HEK293T (cell line): ENCODE measurements around the gene ADAMTS12.

Source experiments
- CTCF ChIA-PET: fragments of 350-600 bp; formaldehyde crosslinking; extraction: SDS; loops from one replicate; lab custom pipeline; 2021; ENCODE audit warnings: antibody characterized with exemption, inconsistent platforms; lab: Yijun Ruan, JAX
- POLR2A ChIA-PET: fragments of 350-600 bp; formaldehyde crosslinking; extraction: SDS; loops from one replicate; lab custom pipeline; 2020; ENCODE audit warnings: antibody characterized with exemption, inconsistent platforms; lab: Yijun Ruan, JAX
- DNase-seq: peaks from one replicate; pipeline ENCODE4 v3.0.0; 2012; ENCODE audit warnings: mixed read lengths; ENCODE audit errors: extremely low spot score
- ARNT ChIP-seq: fragments of 450-650 bp; IDR thresholded peaks from 2 replicates; pipeline ENCODE4 v1.6.1; 2017; ENCODE audit warnings: mild to moderate bottlenecking
- BHLHE40 ChIP-seq: fragments of 450-650 bp; IDR thresholded peaks from 2 replicates; pipeline ENCODE4 v1.6.1; 2016; ENCODE audit warnings: mild to moderate bottlenecking, moderate library complexity, borderline replicate concordance
- CTBP1 ChIP-seq: fragments of 450-650 bp; IDR thresholded peaks from 2 replicates; pipeline ENCODE4 v1.6.1; 2016; ENCODE audit warnings: borderline replicate concordance
- ELF4 ChIP-seq: fragments of 450-650 bp; IDR thresholded peaks from 2 replicates; pipeline ENCODE4 v1.6.1; 2017; ENCODE audit warnings: antibody characterized with exemption
- FOXA1 ChIP-seq: fragments of 450-650 bp; IDR thresholded peaks from 2 replicates; pipeline ENCODE4 v1.6.1; 2016; ENCODE audit warnings: mild to moderate bottlenecking
- FOXK2 ChIP-seq: fragments of 450-650 bp; IDR thresholded peaks from 2 replicates; pipeline ENCODE4 v1.6.1; 2016; ENCODE audit warnings: mild to moderate bottlenecking
- FOXM1 ChIP-seq: fragments of 450-650 bp; IDR thresholded peaks from 2 replicates; pipeline ENCODE4 v1.6.1; 2017; ENCODE audit warnings: mild to moderate bottlenecking, borderline replicate concordance
- HDGF ChIP-seq: fragments of 450-650 bp; IDR thresholded peaks from 2 replicates; pipeline ENCODE4 v1.6.1; 2017; ENCODE audit warnings: antibody characterized with exemption, borderline replicate concordance
- L3MBTL2 ChIP-seq: fragments of 450-650 bp; conservative IDR thresholded peaks from 2 replicates; pipeline ENCODE4 v1.6.1; 2016; ENCODE audit warnings: mild to moderate bottlenecking
- LEF1 ChIP-seq: fragments of 450-650 bp; IDR thresholded peaks from 2 replicates; pipeline ENCODE4 v1.6.1; 2017; ENCODE audit warnings: mild to moderate bottlenecking, borderline replicate concordance
- NFRKB ChIP-seq: fragments of 450-650 bp; IDR thresholded peaks from 2 replicates; pipeline ENCODE4 v1.6.1; 2016; ENCODE audit warnings: mild to moderate bottlenecking, moderate library complexity
- PKNOX1 ChIP-seq: fragments of 450-650 bp; IDR thresholded peaks from 2 replicates; pipeline ENCODE4 v1.6.1; 2016
- SP1 ChIP-seq: fragments of 450-650 bp; IDR thresholded peaks from 2 replicates; pipeline ENCODE4 v1.6.1; 2017
- SUZ12 ChIP-seq: fragments of 450-650 bp; IDR thresholded peaks from 2 replicates; pipeline ENCODE4 v1.6.1; 2016; ENCODE audit warnings: mild to moderate bottlenecking
- TARDBP ChIP-seq: fragments of 450-650 bp; IDR thresholded peaks from 2 replicates; pipeline ENCODE4 v1.6.1; 2016
- ZNF384 ChIP-seq: fragments of 450-650 bp; IDR thresholded peaks from 2 replicates; pipeline ENCODE4 v1.6.1; 2016

Gene ADAMTS12

GRCh38 chr5:33832404-33833236 is 59.2 kb downstream of the ADAMTS12 start:
- CTCF ChIA-PET: no interaction called here
- no peak for DNase-seq
- POLR2A ChIA-PET: no interaction called here
- TF ChIP-seq FOXK2 (no peak), HDGF (no peak), TARDBP (no peak), ZNF384 (no peak), ARNT (no peak), LEF1 (no peak)

GRCh38 chr5:33831041-33831440 is 60.7 kb downstream of the ADAMTS12 start:
- ChIA-PET POLR2A (no interaction called here), CTCF (no interaction called here)
- TF ChIP-seq FOXA1: no peak
- TF ChIP-seq ARNT: no peak
- TF ChIP-seq ELF4: no peak
- TF ChIP-seq SUZ12: no peak
- no peak for TF ChIP-seq BHLHE40
- TF ChIP-seq LEF1: no peak
- TF ChIP-seq L3MBTL2: no peak
- TF ChIP-seq ZNF384: no peak
- TF ChIP-seq FOXK2: no peak
- TF ChIP-seq TARDBP: no peak
- TF ChIP-seq PKNOX1: no peak
- TF ChIP-seq CTBP1: no peak
- no peak for TF ChIP-seq NFRKB
- TF ChIP-seq HDGF: no peak
- no peak for TF ChIP-seq SP1
- no peak for TF ChIP-seq FOXM1
- no peak for DNase-seq

- ChIA-PET POLR2A (no interaction called here), CTCF (no interaction called here)
- DNase-seq: no peak
- TF ChIP-seq NFRKB (no peak), L3MBTL2 (no peak), FOXM1 (no peak), ELF4 (no peak), FOXA1 (no peak), PKNOX1 (no peak), ARNT (no peak), BHLHE40 (no peak), SP1 (no peak), HDGF (no peak), FOXK2 (no peak)
These were observed 62.4 kb downstream of the ADAMTS12 start for GRCh38 chr5:33829430-33829829.

GRCh38 chr5:33828626-33829308 is 63.0 kb downstream of the ADAMTS12 start:
- no peak for DNase-seq
- no peak for TF ChIP-seq FOXM1
- TF ChIP-seq ZNF384: no peak
- no peak for TF ChIP-seq HDGF
- TF ChIP-seq PKNOX1: no peak
- TF ChIP-seq SUZ12: no peak
- no peak for TF ChIP-seq CTBP1
- TF ChIP-seq NFRKB: no peak
- TF ChIP-seq TARDBP: no peak
- POLR2A ChIA-PET: no interaction called here
- CTCF ChIA-PET: no interaction called here

DNA sequence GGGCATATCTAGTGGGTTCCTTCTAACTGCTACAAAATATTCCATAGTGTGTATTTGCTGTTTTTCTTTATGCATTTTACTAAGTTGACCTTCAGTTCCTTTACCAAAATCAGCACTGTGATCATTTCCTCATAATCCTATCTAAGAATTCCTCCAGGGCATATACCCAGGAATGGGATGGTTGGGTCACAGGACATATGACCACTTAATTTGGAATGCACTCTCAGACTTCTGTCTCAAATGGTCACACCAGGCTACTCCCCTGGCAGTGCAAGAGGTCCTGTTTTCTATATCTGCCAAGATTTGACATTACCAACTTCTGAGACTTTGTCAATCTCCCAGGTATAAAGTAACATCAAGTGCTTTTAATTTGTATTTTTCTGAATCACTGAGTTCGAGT is 63.9 kb downstream of the ADAMTS12 start:
- no peak for TF ChIP-seq TARDBP
- no peak for TF ChIP-seq NFRKB
- no peak for TF ChIP-seq HDGF
- TF ChIP-seq BHLHE40: no peak
- TF ChIP-seq SP1: no peak
- no peak for TF ChIP-seq PKNOX1
- no peak for TF ChIP-seq SUZ12
- TF ChIP-seq CTBP1: no peak
- TF ChIP-seq FOXA1: no peak
- no peak for TF ChIP-seq L3MBTL2
- no peak for TF ChIP-seq ARNT
- TF ChIP-seq FOXM1: no peak
- TF ChIP-seq ELF4: no peak
- no peak for TF ChIP-seq LEF1
- TF ChIP-seq FOXK2: no peak
- TF ChIP-seq ZNF384: no peak
- ChIA-PET POLR2A (no interaction called here), CTCF (no interaction called here)
- no peak for DNase-seq
